ENCODE data around the gene MYBPC2. TPM values are rescaled to one million over a fixed set of nuclear protein-coding genes. Genes with fewer than 3 reads are reported as not detected.

The MYBPC2 gene
- total RNA-seq, 1 experiment from 2014 or later, result 0.18 TPM

DNA sequence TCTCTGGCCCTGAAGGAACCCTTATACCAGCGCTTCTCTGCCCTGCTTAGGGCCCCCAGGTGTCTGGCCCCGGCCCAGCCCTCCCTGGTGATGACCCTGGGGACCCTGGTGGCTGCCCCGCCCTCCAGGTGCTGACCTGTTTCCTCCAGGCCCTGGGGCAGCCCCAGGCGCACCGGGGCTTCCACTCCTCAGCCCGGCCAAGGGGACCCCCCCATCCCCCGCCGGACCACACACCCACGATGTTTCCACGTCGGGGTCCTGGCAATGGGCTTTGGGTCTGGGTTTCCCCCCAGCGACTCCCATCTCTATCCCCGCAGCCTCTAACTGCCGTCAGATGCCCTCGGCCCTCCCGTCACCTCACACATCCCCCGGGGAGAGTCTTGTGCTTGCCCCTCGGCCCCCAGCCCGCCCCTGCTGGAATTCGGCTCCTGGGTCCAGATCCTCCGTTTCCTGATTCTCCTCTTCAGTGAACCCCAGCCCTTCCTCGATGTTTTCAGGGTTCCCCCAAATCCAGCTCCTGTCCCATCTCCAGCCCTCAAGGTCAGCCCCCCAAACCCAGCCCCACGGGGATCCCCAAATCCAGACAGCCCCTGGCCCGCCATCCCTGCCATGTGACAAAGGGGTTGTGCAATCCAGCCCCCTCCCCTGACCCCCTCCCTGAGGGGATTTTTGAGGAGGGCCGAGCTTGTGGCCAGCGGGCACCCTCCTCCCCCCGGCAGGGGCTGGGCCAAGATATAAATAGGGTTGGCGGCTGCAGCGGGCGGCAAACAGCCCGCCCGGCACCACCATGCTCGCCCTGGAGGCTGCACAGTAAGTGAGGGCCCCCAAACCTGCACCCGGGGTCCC, 14.3 kb upstream of the MYBPC2 start, which contains the start of gene SPIB:
SPIB (plus strand) TSS at position 763 of the 846 bp plus-strand sequence; CDS start at position 788, 25 bp downstream.
- intact Hi-C loops (cut with micrococcal nuclease; ENCODE audit: unreplicated experiment), result no loop called here
- H3K36me3 ChIP-seq (ENCODE audit: control insufficient read depth, insufficient read depth, low read length), result no peaks in the 10 kb centered on the region
- POLR2A ChIA-PET, result no interaction called here
- H3K27me3 ChIP-seq (ENCODE audit: control insufficient read depth, insufficient read depth, low read length), result no peaks in the 10 kb centered on the region
- BruUV-seq (replicated peaks), result no TSS peak
- CTCF ChIA-PET, result no interaction called here
- no peak for TF ChIP-seq SIN3A (IDR thresholded peaks at IDR 0.05; ENCODE audit: borderline replicate concordance, insufficient read depth, low read depth, low read length)
- TF ChIP-seq TCF7L2 (IDR thresholded peaks at IDR 0.05; ENCODE audit: low read depth, low read length), result no peak
- no peak for TF ChIP-seq POLR2AphosphoS5 (IDR thresholded peaks at IDR 0.05; ENCODE audit: low read depth, low read length)
- TF ChIP-seq, protein P1, sequence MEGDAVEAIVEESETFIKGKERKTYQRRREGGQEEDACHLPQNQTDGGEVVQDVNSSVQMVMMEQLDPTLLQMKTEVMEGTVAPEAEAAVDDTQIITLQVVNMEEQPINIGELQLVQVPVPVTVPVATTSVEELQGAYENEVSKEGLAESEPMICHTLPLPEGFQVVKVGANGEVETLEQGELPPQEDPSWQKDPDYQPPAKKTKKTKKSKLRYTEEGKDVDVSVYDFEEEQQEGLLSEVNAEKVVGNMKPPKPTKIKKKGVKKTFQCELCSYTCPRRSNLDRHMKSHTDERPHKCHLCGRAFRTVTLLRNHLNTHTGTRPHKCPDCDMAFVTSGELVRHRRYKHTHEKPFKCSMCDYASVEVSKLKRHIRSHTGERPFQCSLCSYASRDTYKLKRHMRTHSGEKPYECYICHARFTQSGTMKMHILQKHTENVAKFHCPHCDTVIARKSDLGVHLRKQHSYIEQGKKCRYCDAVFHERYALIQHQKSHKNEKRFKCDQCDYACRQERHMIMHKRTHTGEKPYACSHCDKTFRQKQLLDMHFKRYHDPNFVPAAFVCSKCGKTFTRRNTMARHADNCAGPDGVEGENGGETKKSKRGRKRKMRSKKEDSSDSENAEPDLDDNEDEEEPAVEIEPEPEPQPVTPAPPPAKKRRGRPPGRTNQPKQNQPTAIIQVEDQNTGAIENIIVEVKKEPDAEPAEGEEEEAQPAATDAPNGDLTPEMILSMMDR (IDR thresholded peaks at IDR 0.05), result no peak
- TF ChIP-seq, protein P2, sequence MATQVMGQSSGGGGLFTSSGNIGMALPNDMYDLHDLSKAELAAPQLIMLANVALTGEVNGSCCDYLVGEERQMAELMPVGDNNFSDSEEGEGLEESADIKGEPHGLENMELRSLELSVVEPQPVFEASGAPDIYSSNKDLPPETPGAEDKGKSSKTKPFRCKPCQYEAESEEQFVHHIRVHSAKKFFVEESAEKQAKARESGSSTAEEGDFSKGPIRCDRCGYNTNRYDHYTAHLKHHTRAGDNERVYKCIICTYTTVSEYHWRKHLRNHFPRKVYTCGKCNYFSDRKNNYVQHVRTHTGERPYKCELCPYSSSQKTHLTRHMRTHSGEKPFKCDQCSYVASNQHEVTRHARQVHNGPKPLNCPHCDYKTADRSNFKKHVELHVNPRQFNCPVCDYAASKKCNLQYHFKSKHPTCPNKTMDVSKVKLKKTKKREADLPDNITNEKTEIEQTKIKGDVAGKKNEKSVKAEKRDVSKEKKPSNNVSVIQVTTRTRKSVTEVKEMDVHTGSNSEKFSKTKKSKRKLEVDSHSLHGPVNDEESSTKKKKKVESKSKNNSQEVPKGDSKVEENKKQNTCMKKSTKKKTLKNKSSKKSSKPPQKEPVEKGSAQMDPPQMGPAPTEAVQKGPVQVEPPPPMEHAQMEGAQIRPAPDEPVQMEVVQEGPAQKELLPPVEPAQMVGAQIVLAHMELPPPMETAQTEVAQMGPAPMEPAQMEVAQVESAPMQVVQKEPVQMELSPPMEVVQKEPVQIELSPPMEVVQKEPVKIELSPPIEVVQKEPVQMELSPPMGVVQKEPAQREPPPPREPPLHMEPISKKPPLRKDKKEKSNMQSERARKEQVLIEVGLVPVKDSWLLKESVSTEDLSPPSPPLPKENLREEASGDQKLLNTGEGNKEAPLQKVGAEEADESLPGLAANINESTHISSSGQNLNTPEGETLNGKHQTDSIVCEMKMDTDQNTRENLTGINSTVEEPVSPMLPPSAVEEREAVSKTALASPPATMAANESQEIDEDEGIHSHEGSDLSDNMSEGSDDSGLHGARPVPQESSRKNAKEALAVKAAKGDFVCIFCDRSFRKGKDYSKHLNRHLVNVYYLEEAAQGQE (IDR thresholded peaks at IDR 0.05; ENCODE audit: insufficient read depth in 1 of 2, low read depth in 2 of 2, low read length in 1 of 2), result no peak
- no peaks in the 10 kb centered on the region for H3K9me3 ChIP-seq (ENCODE audit: control insufficient read depth, insufficient read depth, low read depth, low read length)
- ATAC-seq, result no peak
- no peak for DNase-seq (ENCODE audit: low read depth, low spot score)
- in situ Hi-C loops (cut with HindIII; ENCODE audit: low pct_unique_long_range_greater_than_20kb, low sequenced_read_pairs), result no loop called here
- no peaks in the 10 kb centered on the region for H3K4me1 ChIP-seq (ENCODE audit: control insufficient read depth, insufficient read depth, low read length)
- no peak within 1 kb of the TSS for H3K27ac ChIP-seq (ENCODE audit: low read length)
- no peak within 1 kb of the TSS for H3K4me3 ChIP-seq (ENCODE audit: low read depth in 2 of 2, low read length in 2 of 2)

DNA sequence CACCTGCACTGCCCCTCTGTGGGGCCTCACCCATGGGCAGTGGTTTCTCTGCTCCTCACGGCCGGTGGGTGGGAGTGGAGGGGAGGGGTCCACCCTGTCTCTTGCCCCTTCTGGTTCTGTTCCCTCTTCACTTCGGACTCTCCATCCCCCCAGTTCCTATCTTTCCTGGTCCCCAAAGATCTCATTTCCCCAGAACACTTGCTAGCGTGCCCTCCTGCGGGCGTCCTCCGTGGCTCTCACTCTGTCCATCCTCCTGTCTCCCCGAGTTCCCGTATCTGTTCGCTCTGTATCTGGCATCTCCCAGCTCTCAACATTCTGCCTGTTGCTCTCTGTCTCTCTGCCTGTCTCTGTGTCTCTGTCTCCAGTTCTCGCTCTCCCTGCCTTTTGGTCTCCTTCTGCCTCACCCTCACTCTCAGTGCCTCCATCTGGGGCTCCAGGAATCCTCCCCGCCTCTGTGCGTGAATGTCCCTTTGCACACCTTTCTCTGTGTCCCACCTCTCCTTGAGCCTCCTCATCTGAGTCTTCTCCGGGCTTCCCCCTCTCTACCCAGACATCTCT, 13.6 kb upstream of the MYBPC2 start:
- Histone ChIP-seq H3K9me3 (ENCODE audit: control insufficient read depth, insufficient read depth, low read depth, low read length) (no peaks in the 10 kb centered on the region), H3K4me3 (ENCODE audit: low read depth in 2 of 2, low read length in 2 of 2) (no peak overlapping the region), H3K36me3 (ENCODE audit: control insufficient read depth, insufficient read depth, low read length) (no peaks in the 10 kb centered on the region), H3K27me3 (ENCODE audit: control insufficient read depth, insufficient read depth, low read length) (no peaks in the 10 kb centered on the region), H3K4me1 (ENCODE audit: control insufficient read depth, insufficient read depth, low read length) (no peaks in the 10 kb centered on the region), H3K27ac (ENCODE audit: low read length) (no peak overlapping the region)
- TF ChIP-seq, protein P2 (IDR thresholded peaks at IDR 0.05; ENCODE audit: insufficient read depth in 1 of 2, low read depth in 2 of 2, low read length in 1 of 2), result no peak
- no peak for TF ChIP-seq SIN3A (IDR thresholded peaks at IDR 0.05; ENCODE audit: borderline replicate concordance, insufficient read depth, low read depth, low read length)
- TF ChIP-seq TCF7L2 (IDR thresholded peaks at IDR 0.05; ENCODE audit: low read depth, low read length), result no peak
- TF ChIP-seq POLR2AphosphoS5 (IDR thresholded peaks at IDR 0.05; ENCODE audit: low read depth, low read length), result no peak
- TF ChIP-seq, protein P1 (IDR thresholded peaks at IDR 0.05), result no peak
- intact Hi-C loops (cut with micrococcal nuclease; ENCODE audit: unreplicated experiment) (no loop called here), in situ Hi-C loops (cut with HindIII; ENCODE audit: low pct_unique_long_range_greater_than_20kb, low sequenced_read_pairs) (no loop called here)
- BruUV-seq (replicated peaks), result no TSS peak
- no peak for ATAC-seq
- POLR2A ChIA-PET, result no interaction called here
- no peak for DNase-seq (ENCODE audit: low read depth, low spot score)
- CTCF ChIA-PET, result no interaction called here
